HEK293 (cell line): ENCODE measurements around the gene ADAMTS17.

Experiments
- AEBP2 ChIP-seq: fragments of 450-650 bp; formaldehyde crosslinking; IDR thresholded peaks from 2 replicates; pipeline ENCODE4 v1.5.1; 2016; ENCODE audit warnings: missing biosample characterization, missing genetic modification characterization, borderline replicate concordance
- CTCF ChIP-seq: fragments of 450-650 bp; formaldehyde crosslinking; IDR thresholded peaks from 2 replicates; pipeline ENCODE4 v1.5.1; 2016; ENCODE audit warnings: missing biosample characterization, missing genetic modification characterization
- ZNF114 ChIP-seq: fragments of 450-650 bp; formaldehyde crosslinking; IDR thresholded peaks from 2 replicates; pipeline ENCODE4 v1.5.0; 2017; ENCODE audit warnings: missing biosample characterization, missing genetic modification characterization
- ZNF140 ChIP-seq: fragments of 450-650 bp; formaldehyde crosslinking; IDR thresholded peaks from 2 replicates; pipeline ENCODE4 v1.5.1; 2016; ENCODE audit warnings: missing biosample characterization, missing genetic modification characterization
- ZNF155 ChIP-seq: fragments of 450-650 bp; formaldehyde crosslinking; IDR thresholded peaks from 2 replicates; pipeline ENCODE4 v1.5.1; 2016; ENCODE audit warnings: missing biosample characterization, missing genetic modification characterization
- ZNF423 ChIP-seq: fragments of 450-650 bp; formaldehyde crosslinking; IDR thresholded peaks from 2 replicates; pipeline ENCODE4 v1.5.1; 2016; ENCODE audit warnings: missing biosample characterization, missing genetic modification characterization
- ZNF76 ChIP-seq: fragments of 450-650 bp; formaldehyde crosslinking; IDR thresholded peaks from 2 replicates; pipeline ENCODE4; 2016; ENCODE audit warnings: low read depth, missing biosample characterization, missing genetic modification characterization, borderline replicate concordance

- no peak for TF ChIP-seq AEBP2 (tag by site-specific recombination)
- TF ChIP-seq ZNF114 = no peak
- no peak for TF ChIP-seq ZNF140 (tag by site-specific recombination)
- TF ChIP-seq ZNF423 (tag by site-specific recombination) = no peak
- no peak for TF ChIP-seq CTCF (tag by site-specific recombination)
- no peak for TF ChIP-seq ZNF155 (tag by site-specific recombination)
- no peak for TF ChIP-seq ZNF76 (tag by site-specific recombination)
These were observed 360.6 kb downstream of the ADAMTS17 start for GRCh38 chr15:99981191-99981647.
